Measurements from ENCODE around the gene OVAAL.

GRCh38 chr1:180530501-180530900 is 28.3 kb upstream of the OVAAL start:
- no peak for TF ChIP-seq EP300 (IDR thresholded peaks at IDR 0.05; ENCODE audit: borderline replicate concordance)
- no peak for TF ChIP-seq REST (IDR thresholded peaks at IDR 0.05; ENCODE audit: low read depth)
- TF ChIP-seq RAD21 (IDR thresholded peaks at IDR 0.05; ENCODE audit: low read depth), result no peak
- no peak for TF ChIP-seq USF1 (IDR thresholded peaks at IDR 0.05)
- no peak for TF ChIP-seq TAF1 (IDR thresholded peaks at IDR 0.05; ENCODE audit: low read depth)
- no peak for TF ChIP-seq YY1 (IDR thresholded peaks at IDR 0.05; ENCODE audit: low read depth)
- no peak for TF ChIP-seq CREB1 (IDR thresholded peaks at IDR 0.05; ENCODE audit: low read depth)
- TF ChIP-seq CEBPB (IDR thresholded peaks at IDR 0.05), result no peak
- TF ChIP-seq EGR1 (IDR thresholded peaks at IDR 0.05), result no peak
- no peak for TF ChIP-seq MAX (IDR thresholded peaks at IDR 0.05)
- TF ChIP-seq TEAD4 (IDR thresholded peaks at IDR 0.05), result 0 out of 2 replicates have a peak, but pooled peaks have one; percentile 19

All from Ishikawa (cell line).